SK-N-SH treated with all-trans-retinoic acid at 6 μM for 48 hours (cell line): ENCODE data around the gene OR1L8.
A peak's percentile ranks its signal among the peaks of the same experiment; 100 is the strongest.

Experiments
- ATAC-seq: fragments of 200-7000 bp; cut with Tn5 transposase; 3 replicates; pipeline ENCODE4 v1.9.1; 2020; ENCODE audit warnings: mild to moderate bottlenecking, moderate library complexity
- BACH2 ChIP-seq: fragments of 250-450 bp; sonication (Bioruptor Pico); IDR thresholded peaks from 2 replicates; pipeline ENCODE4 v1.9.0; 2021; ENCODE audit warnings: mild to moderate bottlenecking, borderline replicate concordance
- CREB5 ChIP-seq: fragments of 250-450 bp; sonication (Bioruptor Pico); IDR thresholded peaks from 2 replicates; pipeline ENCODE4 v1.5.1; 2020; ENCODE audit warnings: low read depth, mild to moderate bottlenecking, moderate library complexity
- CSDC2 ChIP-seq: fragments of 250-450 bp; sonication (Bioruptor Pico); IDR thresholded peaks from 2 replicates; pipeline ENCODE4 v1.5.0; 2020; ENCODE audit warnings: mild to moderate bottlenecking, moderate library complexity
- CSRNP3 ChIP-seq: fragments of 250-450 bp; sonication (Bioruptor Pico); IDR thresholded peaks from 2 replicates; pipeline ENCODE4 v1.5.1; 2021; ENCODE audit warnings: mild to moderate bottlenecking, moderate library complexity
- ESRRG ChIP-seq: fragments of 250-450 bp; sonication (Bioruptor Pico); IDR thresholded peaks from 2 replicates; pipeline ENCODE4 v1.6.1; 2021; ENCODE audit warnings: mild to moderate bottlenecking
- GLIS3 ChIP-seq: fragments of 250-450 bp; sonication (Bioruptor Pico); IDR thresholded peaks from 2 replicates; pipeline ENCODE4 v1.5.0; 2020; ENCODE audit warnings: mild to moderate bottlenecking, moderate library complexity
- ISL1 ChIP-seq: fragments of 250-450 bp; sonication (Bioruptor Pico); IDR thresholded peaks from 2 replicates; pipeline ENCODE4 v2.1.2; 2022; ENCODE audit warnings: mild to moderate bottlenecking, moderate library complexity
- OSR1 ChIP-seq: fragments of 250-450 bp; sonication (Bioruptor Pico); IDR thresholded peaks from 2 replicates; pipeline ENCODE4 v1.8.0; 2022; ENCODE audit warnings: moderate library complexity, mild to moderate bottlenecking, inconsistent platforms
- PATZ1 ChIP-seq: fragments of 250-450 bp; sonication (Bioruptor Pico); IDR thresholded peaks from 2 replicates; pipeline ENCODE4 v1.8.0; 2020; ENCODE audit warnings: mild to moderate bottlenecking, moderate library complexity, borderline replicate concordance
- POU6F1 ChIP-seq: fragments of 250-450 bp; sonication (Bioruptor Pico); IDR thresholded peaks from 2 replicates; pipeline ENCODE4 v1.8.0; 2021; ENCODE audit warnings: low read depth, mild to moderate bottlenecking, moderate library complexity, borderline replicate concordance
- PPARA ChIP-seq: fragments of 250-450 bp; sonication (Bioruptor Pico); IDR thresholded peaks from 2 replicates; pipeline ENCODE4 v1.5.0; 2020; ENCODE audit warnings: mild to moderate bottlenecking, borderline replicate concordance
- TCF4 ChIP-seq: fragments of 250-450 bp; sonication (Bioruptor Pico); IDR thresholded peaks from 2 replicates; pipeline ENCODE4 v1.8.0; 2021; ENCODE audit warnings: mild to moderate bottlenecking, moderate library complexity, borderline replicate concordance
- TOX ChIP-seq: fragments of 250-450 bp; sonication (Bioruptor Pico); IDR thresholded peaks from 2 replicates; pipeline ENCODE4 v1.8.0; 2021; ENCODE audit warnings: mild to moderate bottlenecking, moderate library complexity, borderline replicate concordance
- ZFP3 ChIP-seq: fragments of 250-450 bp; sonication (Bioruptor Pico); IDR thresholded peaks from 2 replicates; pipeline ENCODE4 v1.5.0; 2020; ENCODE audit warnings: mild to moderate bottlenecking, moderate library complexity
- ZNF565 ChIP-seq: fragments of 450-650 bp; formaldehyde crosslinking; conservative IDR thresholded peaks from 2 replicates; pipeline ENCODE4 v1.5.0; 2020; ENCODE audit warnings: low read depth, mild to moderate bottlenecking, moderate library complexity
- ZNF70 ChIP-seq: fragments of 450-650 bp; formaldehyde crosslinking; IDR thresholded peaks from 2 replicates; pipeline ENCODE4 v1.5.0; 2020; ENCODE audit warnings: mild to moderate bottlenecking, moderate library complexity
- ZNF8 ChIP-seq: fragments of 450-650 bp; formaldehyde crosslinking; IDR thresholded peaks from 2 replicates; pipeline ENCODE4 v1.5.0; 2020; ENCODE audit warnings: mild to moderate bottlenecking, moderate library complexity

Gene OR1L8

GRCh38 chr9:122580360-122580759 is 2.8 kb downstream of the OR1L8 start:
- TF ChIP-seq ISL1 (CRISPR knock-in tag) (peak; percentile 15; the same call in 1 of the 2 replicates), ZNF70 (CRISPR knock-in tag) (no peak)
- TF ChIP-seq, all 23 proteins: peak for 1
- ATAC-seq, result peak; percentile 92

GRCh38 chr9:122579874-122580273 is 3.3 kb downstream of the OR1L8 start:
- TF ChIP-seq BACH2 (no peak), ZNF8 (CRISPR knock-in tag) (no peak), CSDC2 (CRISPR knock-in tag) (no peak), CREB5 (CRISPR knock-in tag) (no peak), GLIS3 (CRISPR knock-in tag) (no peak), PPARA (CRISPR knock-in tag) (no peak)
- peak; percentile 30; the same call in 2 of the 3 replicates for ATAC-seq

GRCh38 chr9:122572456-122572855 is 10.7 kb downstream of the OR1L8 start:
- TF ChIP-seq ZNF70 (CRISPR knock-in tag) (no peak), PPARA (CRISPR knock-in tag) (no peak)
- no peak for ATAC-seq

- no peak for TF ChIP-seq PATZ1 (CRISPR knock-in tag)
- TF ChIP-seq, all 23 proteins: peak for 0
- ATAC-seq, result no peak
Observed at GRCh38 chr9:122567901-122568300, 15.3 kb downstream of the OR1L8 start.

- TF ChIP-seq TCF4 (CRISPR knock-in tag) (no peak), TOX (CRISPR knock-in tag) (no peak), PATZ1 (CRISPR knock-in tag) (no peak), ZNF565 (CRISPR knock-in tag) (no peak), ESRRG (CRISPR knock-in tag) (no peak), CSRNP3 (no peak), ZNF70 (CRISPR knock-in tag) (no peak), PPARA (CRISPR knock-in tag) (no peak), CREB5 (CRISPR knock-in tag) (no peak), POU6F1 (CRISPR knock-in tag) (no peak), BACH2 (no peak), ZFP3 (CRISPR knock-in tag) (no peak), OSR1 (CRISPR knock-in tag) (no peak)
- no peak for ATAC-seq
Observed at GRCh38 chr9:122562134-122562760, 20.9 kb downstream of the OR1L8 start.
